Activated gamma-delta T cell (primary cell): ENCODE data around the gene MYOCOS.
"Not testable (repeated sequence)": the region's sequence is repeated elsewhere in the genome, so short reads cannot be mapped to it uniquely, and the experiment has no call there.

Source experiments
- DNase-seq: peaks from one replicate; lab custom pipeline; 2025; lab: John Stamatoyannopoulos, UW

The MYOCOS gene

DNA sequence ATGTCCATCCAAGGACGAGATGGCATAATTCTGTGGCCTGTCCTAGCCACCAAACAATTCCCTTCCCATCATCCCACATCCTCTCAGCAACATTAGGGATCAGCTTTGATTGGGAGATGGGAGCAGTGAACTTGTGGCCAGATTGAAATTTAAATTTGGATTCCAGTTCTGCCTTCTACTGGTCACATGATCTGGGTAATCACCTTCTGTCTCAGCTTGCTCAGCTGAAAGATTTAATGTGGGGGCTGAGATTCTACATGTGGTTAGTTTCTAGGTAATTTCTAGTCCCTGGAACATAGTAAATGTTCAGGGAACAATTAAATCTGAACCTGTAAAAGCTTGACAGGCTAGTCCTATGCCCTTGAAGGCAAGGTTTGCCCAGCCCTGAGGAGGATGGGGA is 3.2 kb downstream of the MYOCOS start:
- no peak for DNase-seq

DNA sequence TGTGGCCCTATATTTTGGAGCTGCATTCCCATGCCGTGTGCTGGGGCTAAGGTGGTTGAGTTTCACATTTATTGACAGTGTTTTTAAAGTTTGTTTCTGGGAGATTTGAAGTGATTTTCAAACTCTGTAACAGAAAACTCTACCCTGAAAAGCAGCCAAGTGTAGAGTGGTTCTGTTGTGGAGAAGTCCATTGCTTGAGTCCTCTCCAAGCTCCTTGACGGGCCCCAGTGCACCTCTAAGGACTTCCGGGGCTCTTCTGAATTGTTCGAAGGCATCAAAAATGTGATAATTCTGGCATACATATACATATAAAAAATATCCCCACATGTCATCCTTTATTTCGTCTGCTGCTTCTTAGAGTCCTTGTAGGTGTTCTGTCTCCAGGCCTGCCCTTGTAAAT is 5.0 kb downstream of the MYOCOS start:
- DNase-seq, result no peak

DNA sequence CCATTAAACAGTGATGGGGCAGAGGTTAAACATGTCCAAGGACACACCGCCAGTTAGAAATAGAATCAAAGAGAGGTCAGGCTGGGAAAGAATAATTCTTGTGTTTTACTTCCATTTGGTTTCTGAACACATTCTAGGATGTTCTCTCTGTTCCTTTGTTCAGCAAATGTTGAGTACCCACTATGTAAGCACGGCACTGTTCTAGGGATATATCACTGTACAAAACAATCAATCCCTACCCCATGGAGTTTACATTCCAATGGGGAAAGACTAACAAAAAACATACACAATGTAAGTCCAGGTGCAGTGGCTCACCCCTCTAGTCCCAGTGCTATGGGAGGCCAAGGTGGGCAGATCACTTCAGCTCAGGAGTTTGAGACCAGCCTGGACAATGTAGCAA is 6.2 kb downstream of the MYOCOS start:
- no peak for DNase-seq

DNA sequence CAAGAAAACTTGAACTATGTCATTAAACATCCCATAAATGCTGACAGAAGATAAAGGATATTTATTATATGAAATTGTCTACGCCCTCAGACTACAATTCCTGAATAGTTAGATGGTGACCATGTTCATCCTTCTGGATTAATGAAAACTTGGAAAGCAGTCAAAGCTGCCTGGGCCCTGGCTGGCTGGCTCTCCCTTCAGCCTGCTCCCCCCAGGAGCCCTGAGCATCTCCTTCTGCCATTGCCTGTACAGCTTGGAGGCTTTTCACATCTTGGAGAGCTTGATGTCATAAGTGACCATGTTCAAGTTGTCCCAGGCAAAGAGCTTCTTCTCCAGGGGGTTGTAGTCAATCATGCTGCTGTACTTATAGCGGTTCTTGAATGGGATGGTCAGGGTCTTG is 13.6 kb downstream of the MYOCOS start:
- DNase-seq, result no peak

DNA sequence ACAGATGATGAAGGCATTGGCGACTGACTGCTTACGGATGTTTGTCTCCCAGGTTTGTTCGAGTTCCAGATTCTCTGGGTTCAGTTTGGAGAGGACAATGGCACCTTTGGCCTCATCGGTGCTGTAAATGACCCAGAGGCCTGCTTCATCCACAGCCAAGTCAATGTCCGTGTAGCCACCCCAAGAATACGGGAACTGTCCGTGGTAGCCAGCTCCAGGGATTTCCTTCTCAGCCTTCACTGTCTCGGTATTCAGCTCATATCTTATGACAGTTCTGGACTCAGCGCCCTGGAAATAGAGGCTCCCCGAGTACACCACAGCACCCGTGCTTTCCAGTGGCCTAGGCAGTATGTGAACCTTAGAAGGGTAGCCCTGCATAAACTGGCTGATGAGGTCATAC is 14.1 kb downstream of the MYOCOS start:
- no peak for DNase-seq

DNA sequence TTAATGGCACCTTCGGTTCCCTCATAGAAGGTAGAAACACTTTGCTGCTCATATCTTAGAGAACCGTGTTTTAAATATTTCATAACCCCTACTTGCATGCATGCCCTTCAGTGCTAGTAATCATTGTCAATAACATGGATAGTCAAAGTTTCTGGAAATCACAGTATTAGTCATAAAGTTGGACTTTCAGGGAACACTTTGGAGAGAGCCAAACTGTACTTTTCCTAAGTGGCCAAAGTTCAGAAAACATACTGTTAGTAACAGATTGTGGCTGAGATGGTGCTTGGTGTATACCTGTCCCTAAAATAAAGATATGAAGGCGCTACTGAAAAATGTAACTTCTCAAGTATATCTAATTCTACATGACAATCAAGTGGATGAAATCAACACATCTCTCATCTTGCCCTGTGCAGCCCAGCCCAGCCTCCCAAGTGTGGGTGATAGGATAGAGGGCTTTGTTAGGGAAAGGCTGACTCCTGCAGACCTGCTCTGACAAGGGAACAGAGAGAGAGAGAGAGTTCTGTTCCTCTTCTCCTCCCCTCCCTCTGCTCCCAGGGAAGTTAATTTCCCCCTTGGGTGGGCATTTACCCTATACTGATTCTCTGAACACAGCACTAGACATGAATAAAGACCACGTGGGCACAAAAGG is 16.0 kb downstream of the MYOCOS start:
- DNase-seq, result no peak

DNA sequence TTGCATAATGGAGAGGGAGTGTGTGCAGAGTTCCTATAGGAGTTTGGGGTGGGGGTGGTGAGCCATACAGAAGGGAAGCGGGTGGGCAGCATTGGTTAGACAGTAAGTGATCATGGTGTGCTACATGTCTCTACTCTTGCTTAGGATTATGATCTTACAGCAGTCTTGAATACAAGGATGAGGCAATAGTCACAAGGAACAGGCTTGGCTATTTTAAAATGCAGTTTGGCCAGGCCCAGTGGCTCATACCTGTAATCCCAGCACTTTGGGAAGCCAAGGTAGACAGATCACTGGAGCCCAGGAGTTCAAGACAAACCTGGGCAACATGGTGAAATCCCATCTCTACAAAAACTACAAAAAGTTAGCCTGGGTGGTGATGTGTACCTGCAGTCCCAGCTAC is 18.2 kb downstream of the MYOCOS start:
- no peak for DNase-seq

DNA sequence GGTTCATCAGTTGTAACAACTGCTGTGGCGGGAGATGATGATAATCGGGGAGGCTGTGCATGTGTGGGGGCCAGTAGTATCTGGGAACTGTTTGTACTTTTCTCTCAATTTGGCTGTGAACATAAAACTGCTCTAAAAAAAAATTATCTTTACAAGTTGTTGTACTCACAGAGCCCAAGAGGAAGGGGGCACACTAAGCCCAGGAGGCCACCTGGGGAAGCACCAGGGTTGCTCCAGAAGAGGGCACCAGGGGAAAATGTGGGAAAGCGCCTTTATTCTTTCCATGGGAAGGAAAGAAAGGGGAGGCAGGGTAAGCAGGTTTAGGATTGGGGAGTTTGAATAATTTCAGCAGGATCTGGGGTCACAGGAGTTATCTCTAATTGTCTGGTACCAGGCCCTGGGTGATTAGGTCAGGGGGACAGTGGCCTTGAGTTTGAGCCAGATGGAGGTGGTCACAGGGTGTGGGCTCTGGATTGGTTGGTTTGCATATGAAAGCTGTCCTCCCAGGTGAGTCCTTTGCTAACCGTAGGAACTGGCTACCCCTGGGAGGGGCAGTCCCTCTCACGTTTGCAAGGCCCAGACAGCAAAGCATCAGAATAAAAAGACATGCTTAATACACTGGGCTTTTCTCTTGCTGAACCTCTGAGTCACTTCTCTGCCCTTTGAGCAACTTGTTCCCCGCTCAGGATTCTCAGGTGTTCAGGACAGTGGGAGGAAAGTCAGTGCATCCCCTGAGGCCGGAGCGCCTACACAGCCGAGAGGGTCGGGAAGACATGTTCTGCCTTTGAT is 19.2 kb downstream of the MYOCOS start:
- DNase-seq, result no peak

DNA sequence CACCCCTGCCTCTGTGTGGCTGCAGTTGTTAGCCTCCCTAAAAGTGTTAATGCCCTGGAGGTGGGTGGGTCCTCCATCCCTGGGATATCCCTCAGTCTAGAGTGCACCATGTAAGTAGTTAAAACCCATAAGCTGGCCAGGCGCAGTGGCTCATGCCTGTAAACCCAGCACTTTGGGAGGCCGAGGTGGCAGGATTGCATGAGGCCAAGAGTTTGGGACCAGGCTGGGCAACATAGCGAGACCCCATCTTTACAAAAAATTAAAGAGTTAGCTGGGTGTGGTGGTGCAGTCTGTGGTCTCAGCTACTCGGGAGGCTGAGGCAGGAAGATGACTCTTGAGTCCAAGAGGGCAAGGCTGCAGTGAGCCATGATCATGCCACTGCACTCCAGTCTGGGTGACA is 20.2 kb downstream of the MYOCOS start:
- DNase-seq, result no peak

DNA sequence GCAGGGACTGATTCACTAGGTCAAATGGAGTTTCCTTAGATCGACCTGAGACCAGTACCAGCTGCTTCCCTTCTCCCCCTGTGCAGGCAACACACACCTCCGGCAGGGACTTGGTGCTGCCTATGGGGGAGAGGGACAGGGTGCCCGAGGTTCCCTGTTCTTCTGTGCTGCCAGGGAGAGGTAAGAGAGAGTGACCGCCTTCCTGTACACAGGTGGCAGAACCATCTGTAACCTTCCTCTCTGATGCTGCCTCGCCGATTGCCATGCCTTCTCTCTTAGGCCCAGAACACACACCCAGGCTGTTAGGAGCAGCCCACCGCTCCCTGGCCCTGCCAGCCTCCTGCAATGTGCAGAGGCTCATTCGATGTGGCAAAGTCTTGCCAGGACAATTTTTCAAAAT is 21.1 kb downstream of the MYOCOS start:
- DNase-seq, result no peak

DNA sequence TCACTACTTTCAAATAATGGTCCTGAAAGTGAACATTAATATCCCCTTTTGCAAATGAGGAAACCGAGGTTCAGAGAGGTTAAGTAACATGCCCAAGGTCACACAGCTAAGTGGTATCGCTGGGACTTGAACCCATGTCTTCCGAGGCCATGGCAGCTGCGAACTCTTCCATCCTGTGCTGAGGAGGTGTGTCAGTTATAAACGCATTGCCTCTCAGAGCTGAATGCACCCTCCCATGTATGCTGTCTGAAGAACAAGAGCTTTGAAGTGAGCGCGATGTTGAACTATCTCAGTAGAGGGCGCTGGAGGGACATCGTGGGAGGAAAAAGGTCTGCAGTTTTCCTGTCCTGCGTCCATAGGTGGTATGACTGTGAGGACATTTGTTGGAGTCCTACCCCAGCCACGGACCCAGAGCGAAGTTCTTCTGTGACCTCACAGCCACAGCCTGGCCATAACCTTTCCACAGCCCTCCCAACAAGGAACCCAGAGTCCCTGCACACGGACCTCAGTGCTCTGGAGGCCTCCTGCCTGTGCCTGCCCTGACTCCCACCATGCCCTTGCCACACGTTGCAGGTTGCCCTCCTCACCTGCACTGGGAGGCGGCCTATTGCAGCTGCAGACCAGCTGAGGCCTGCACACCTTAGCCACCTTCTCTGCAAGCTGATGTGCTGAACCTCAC is 22.9 kb downstream of the MYOCOS start:
- DNase-seq, result no peak

DNA sequence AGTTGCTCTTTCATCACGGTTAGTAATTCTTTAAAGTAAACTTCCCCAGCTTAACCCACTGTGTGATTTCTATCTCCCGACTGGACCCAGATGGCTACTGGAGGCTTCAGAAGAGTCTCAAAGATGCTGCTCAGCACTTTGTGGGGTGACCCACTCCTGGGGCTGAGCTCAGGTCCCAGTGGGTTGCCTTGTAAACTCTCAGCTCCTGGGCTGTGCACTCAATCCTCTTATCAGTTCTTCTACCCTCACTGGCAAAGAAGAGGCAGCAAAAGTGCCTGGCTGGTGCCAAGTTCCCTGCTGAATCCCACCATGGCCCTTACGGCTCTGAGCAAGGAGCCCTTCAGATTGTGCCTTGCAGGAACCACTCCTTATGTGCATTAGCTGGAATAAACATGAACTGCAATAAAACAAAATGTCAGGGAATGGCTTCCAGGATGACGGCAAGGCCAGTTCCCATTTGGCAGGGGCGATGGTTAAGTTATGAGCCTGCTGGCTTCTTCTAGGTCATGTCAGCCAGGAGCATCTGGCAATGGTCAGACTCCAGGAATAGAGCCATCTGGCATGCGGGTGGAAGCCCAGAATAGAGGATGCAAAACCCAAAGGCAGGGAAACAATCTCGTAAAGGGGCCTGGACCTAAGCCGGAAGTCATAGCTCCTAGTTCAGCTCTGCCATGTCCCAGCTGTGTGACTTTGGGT is 23.7 kb downstream of the MYOCOS start:
- no peak for DNase-seq

DNA sequence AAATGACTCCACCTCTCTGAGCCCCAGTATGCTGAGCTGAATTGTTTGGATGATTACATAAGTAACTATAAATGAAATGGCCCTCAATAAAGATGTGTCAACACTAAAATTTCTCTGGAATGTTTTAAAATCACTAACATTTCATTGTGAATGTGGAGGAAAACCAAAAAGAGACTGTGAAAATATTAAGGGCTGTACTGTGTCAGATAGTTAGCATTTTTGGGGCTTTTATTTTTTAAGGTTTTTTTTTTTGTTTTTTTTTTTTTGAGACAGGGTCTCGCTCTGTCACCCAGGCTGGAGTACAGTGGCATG is 24.2 kb downstream of the MYOCOS start:
- no peak for DNase-seq

DNA sequence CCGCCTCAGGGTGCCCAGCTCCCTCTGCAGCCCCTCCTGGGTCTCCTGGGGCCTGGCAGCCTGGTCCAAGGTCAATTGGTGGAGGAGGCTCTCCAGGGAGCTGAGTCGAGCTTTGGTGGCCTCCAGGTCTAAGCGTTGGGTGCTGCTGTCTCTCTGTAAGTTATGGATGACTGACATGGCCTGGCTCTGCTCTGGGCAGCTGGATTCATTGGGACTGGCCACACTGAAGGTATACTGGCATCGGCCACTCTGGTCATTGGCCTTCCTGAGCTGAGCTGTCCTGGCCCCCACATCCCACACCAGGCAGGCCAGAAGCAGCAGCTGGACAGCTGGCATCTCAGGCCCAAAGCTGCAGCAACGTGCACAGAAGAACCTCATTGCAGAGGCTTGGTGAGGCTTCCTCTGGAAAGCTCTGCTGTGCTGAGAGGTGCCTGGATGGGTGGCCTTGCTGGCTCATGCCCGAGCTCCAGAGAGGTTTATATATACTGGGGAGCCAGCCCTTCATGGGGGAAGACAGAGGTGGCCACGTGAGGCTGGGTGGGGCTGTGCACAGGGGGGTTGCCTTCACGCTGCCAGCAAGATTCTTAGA is 30.3 kb downstream of the MYOCOS start, which contains the start of gene MYOC:
Gene MYOC, minus strand, starts transcription at position 455 of the 589 bp plus-strand sequence. Its CDS starts 77 bp downstream, at position 378.
- DNase-seq, result no peak

DNA sequence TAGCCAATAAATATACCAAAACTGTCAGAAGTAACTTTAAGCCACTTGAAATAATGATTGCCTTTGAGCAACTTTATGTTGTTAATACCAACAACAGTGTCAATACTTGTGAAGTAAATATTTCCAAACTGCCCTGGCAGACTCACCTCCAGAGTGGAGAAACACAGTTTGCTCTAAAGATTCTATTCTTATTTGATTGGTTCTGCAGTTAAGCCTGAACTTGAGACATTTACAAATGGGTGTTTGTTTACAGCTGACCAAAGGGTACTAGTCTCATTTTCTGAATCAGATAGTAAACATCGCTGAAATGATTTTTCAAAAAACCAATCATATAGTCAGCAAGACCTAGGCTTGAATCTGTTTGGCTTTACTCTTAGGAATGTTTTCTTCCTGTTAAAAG is 31.8 kb downstream of the MYOCOS start:
- no peak for DNase-seq

DNA sequence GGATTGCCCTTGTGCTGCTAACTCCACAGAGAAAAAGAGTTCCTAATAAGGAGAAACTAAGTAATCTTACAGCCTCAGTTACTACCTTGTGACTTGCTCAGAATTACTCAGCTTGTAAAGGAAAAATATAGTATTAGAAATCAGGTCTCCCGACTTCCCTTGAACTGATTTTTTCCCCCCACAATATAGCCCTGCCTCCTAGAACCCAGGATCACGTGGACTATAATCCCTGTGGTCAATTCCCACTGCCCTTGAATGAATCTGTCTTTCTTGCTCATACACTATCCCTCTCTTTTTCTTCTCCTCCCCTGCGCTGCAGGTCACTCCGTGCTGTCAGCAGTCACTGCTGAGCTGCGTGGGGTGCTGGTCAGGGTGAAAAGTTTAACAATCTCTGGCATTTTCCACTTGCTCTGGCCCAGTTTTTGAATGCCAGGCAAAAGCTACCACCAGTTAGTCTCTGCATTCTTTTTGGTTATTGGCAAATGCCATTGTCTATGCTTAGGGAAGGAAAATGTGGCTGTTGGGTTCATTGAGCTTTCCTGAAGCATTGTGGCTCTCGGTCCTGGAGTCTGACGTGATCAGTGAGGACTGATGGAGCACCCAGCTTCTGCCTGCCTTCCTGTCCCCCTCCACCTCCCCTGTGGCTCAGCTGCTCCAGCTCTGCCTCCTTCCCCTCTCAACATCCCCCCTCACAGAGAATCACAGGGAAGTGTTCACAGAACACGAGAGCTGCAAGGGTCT is 32.3 kb downstream of the MYOCOS start:
- DNase-seq, result no peak

DNA sequence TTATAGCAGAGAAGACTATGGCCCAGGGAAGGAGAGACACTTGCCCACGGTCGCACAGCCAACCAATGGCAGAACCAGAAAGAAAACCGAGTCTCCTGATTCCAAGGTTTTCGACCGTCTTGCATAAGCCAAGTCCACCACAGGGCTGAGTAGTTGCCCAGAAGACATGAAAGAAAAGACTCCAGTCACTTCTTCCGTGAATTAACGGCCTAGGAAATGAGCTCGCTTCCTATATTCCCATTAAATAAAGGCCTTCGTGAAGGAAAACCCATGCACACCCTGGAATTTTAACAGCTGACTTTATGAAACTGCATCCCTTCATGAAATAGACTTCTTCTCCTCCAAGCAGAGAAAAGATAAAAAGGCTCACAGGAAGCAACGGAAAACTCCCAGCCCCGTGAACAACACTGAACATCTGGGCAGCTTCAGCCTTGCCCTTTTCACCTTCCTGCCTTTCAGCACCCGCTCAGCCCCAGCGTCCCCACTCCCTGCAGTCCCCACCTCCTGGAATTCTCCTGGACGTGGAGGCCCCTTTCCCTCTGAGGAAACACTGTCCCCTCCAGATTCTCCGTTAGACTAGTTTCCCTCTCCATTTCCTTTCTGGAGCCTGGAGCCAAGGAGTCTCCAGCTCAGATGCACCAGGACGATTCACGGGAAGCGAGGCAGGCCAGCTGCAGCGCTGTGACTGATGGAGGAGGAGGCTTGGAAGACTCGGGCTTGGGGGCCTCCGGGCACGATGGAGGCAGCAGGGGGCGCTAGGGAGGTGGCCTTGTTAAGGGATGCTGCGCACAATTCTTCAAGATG is 33.1 kb downstream of the MYOCOS start:
- DNase-seq, result no peak

DNA sequence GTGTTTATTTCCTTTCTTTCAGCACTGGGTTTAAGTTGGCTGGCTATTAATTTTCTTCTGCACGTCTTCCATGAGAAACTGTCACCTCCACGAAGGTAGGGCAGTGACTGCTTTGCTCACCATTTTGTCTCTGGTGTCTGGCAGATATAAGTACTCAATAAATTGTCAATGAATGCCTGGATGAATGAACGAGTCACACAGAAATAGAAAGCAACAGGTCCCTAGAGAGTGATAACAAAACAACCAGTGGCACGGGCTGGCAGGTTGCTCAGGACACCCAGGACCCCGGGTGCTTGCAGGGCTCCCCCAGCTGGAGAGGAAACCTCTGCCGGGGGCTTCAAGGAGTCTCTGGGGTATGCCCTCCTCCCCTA is 33.7 kb downstream of the MYOCOS start:
- DNase-seq, result no peak

DNA sequence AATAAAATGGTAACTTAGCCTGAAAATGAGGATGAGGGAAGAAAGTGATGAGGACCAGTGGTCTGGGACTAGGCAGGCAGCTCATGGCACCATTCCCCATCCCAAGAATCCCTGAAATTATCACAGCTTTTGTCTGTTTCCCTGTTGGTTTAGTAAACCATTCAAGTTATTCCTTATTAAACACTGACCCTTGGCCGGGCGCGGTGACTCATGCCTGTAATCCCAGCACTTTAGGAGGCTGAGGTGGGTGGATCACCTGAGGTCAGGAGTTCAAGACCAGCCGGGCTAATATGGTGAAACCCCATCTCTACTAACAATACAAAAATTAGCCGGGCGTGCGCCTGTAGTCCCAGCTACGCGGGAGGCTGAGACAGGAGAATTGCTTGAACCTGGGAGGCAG is 34.2 kb downstream of the MYOCOS start:
- DNase-seq, result not testable (repeated sequence)

DNA sequence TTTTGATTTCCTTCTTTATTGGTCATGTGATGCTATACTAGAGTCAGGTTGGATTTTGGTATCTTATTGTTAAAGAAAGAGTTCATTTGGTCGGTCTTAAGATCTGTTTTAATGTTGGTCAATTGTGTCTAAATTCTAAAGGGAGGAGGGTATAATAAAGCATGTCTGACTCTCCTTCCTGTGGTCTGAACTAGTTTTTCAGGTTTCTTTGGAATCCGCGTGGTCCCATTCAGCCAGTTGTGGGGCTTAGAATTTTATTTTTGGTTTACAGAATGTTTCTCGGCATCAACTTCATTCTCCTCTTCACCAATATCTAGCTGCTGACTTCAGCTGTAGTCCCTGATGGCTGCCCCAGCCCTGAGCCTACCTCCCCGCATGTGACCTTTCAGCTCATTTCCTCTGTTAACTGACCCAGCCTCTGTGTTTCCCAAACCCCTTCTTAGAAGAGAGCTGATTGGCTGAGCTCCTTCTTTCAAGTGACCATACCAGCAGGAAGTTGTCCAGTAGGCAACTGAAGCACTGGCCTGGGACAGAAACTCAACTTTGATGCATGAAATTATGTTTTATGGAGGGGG is 39.1 kb downstream of the MYOCOS start:
- no peak for DNase-seq
